NCI-H1436 treated with DMSO at 0.1 percent for 48 hours (cell line): ENCODE data around the gene GNG7.
"Not testable (repeated sequence)": the region's sequence is repeated elsewhere in the genome, so short reads cannot be mapped to it uniquely, and the experiment has no call there.

Experiments
- DNase-seq: peaks from one replicate; lab custom pipeline; 2025; lab: John Stamatoyannopoulos, UW

Gene GNG7

DNA sequence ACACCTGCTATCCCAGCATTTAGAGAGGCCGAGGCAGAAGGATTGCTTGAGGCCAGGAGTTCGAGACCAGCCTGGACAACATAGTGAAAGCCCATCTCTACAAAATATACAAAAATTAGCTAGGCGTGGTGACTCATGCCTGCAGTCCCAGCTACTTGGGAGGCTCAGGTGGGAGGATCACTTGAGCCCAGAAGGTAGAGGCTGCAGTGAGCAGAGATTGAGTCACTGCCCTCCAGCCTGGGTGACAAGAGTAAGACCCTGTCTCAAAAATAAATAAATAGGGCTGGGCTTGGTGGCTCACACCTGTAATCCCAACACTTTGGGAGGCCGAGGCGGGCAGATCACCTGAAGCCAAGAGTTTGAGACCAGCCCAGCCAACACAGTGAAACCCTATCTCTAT, 238.8 kb downstream of the GNG7 start:
- not testable (repeated sequence) for DNase-seq

DNA sequence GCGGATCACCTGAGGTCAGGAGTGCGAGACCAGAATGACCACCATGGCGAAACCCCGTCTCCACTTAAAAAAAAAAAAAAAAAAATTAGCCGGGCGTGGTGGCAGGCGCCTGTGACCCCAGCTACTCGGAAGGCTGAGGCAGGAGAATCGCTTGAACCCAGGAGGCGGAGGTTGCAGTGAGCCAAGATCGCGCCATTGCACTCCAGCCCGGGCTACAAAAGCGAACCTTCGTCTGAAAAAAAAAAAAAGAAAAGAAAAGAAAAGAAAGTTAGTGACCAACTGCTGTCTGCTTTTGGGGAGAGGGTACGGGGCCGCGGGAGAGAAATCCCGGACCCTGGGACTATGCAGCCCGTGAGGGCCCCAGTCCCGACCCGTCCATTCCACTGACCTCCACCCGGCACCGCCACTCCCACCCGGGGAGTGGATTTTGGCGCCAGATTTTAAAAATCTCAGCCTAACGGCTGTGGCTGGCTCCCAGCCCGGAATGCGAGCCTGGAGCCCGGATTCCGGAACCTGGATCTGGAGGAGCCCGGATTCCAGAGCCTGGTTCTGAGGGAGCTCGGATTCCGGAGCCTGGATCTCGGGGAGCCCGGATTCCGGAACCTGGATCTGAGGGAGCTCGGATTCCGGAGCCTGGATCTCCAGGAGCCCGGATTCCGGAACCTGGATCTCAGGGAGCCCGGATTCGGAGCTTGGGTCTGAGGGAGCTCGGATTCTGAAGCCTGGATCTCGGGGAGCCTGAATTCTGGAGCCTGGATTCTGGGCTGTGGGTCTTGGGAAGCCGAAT, 239.7 kb downstream of the GNG7 start:
- DNase-seq, result no peak

DNA sequence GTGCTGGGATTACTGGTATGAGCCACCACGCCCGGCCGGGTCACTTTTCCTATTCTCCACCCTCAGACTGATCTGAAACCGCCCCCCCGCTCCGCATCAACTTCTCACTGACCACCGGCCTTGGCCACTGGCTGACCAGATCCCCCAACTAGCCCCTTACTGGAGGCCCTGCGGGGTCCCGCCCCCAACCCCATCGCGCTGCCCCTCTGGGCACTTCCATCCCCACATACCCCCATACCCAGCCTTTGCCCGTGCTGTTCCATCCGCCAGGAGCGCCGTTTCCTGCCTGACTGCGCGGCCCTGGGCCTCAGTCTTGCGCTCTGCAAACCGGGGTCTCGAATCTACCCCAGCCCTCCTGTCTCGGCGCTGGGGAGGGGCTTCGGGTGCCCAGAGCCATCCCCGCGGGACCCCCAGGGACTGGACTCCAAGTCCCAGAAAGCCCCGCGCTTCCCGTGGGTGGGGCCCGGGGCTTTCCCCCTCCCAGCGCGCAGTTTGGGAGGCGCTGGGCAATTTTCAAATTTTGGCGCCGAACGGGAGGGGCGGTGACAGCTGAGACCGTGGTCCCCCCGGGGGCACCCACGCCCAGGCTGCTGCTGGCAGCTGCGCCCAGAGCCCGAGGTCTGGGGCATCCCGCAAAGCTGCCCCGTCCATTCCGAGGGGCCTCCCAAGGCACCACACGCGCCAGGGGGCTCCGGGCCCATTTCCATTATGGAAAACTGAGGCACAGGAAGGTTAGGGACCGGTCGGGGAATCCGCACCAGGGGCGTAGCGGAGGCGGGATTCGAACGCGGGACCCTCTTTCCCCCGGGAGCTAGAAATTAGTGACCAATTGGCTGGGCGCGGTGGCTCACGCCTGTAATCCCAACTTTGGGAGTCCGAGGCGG, 240.5 kb downstream of the GNG7 start:
- no peak for DNase-seq
